ENCODE data around the gene CKS2.
"Not testable (repeated sequence)": the region's sequence is repeated elsewhere in the genome, so short reads cannot be mapped to it uniquely, and the experiment has no call there.

CKS2 gene

GRCh38 chr9:89309608-89310474, 1.2 kb upstream of the CKS2 start:
- no peak for DNase-seq (ENCODE audit: extremely low read depth in 1 of 2, low read depth in 1 of 2)

- no peak for DNase-seq (ENCODE audit: extremely low read depth in 1 of 2, low read depth in 1 of 2)
Observed at GRCh38 chr9:89311346-89312221, 589 bp downstream of the CKS2 start.

GRCh38 chr9:89312222-89312571, 1.2 kb downstream of the CKS2 start:
- DNase-seq (ENCODE audit: extremely low read depth in 1 of 2, low read depth in 1 of 2) = no peak

GRCh38 chr9:89313842-89314241, 2.8 kb downstream of the CKS2 start:
- no peak for DNase-seq (ENCODE audit: extremely low read depth in 1 of 2, low read depth in 1 of 2)

DNA sequence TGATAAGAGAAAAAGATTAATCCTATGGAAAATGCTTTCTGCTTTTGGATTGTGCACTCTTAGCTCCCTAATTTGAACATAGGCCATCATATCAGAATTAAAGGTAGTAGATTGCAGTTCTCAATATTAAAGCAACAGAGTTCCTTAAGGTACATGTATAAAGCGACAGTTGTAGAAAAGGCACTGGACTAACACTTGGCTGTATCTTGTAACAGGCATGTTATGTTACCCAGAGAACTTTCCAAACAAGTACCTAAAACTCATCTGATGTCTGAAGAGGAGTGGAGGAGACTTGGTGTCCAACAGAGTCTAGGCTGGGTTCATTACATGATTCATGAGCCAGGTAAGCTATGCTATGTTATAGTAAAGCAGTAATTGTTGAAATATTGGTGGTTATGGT, 4.0 kb downstream of the CKS2 start:
- DNase-seq (ENCODE audit: extremely low read depth in 1 of 2, low read depth in 1 of 2) = no peak

- no peak for DNase-seq (ENCODE audit: extremely low read depth in 1 of 2, low read depth in 1 of 2)
Observed at GRCh38 chr9:89315482-89315881, 4.5 kb downstream of the CKS2 start.

DNA sequence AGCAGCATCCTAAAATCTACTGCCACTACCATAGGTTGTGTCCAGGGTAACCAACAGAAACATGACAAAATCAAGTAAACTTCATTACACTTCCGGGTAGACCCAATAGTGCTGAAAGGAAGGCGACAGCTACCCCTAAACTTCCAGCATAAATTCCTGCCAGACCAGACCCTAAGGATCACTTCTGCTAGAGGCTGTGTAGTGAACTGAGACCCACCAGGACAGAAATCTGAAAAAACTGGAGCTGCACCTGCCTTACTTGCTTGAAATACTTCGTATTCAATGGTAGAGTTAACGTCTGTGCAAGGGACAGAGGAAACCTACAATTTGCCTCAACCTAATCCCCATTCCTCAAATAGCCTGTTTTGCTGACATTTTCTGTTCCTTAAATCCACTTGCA, 6.3 kb downstream of the CKS2 start:
- no peak for DNase-seq (ENCODE audit: extremely low read depth in 1 of 2, low read depth in 1 of 2)

DNA sequence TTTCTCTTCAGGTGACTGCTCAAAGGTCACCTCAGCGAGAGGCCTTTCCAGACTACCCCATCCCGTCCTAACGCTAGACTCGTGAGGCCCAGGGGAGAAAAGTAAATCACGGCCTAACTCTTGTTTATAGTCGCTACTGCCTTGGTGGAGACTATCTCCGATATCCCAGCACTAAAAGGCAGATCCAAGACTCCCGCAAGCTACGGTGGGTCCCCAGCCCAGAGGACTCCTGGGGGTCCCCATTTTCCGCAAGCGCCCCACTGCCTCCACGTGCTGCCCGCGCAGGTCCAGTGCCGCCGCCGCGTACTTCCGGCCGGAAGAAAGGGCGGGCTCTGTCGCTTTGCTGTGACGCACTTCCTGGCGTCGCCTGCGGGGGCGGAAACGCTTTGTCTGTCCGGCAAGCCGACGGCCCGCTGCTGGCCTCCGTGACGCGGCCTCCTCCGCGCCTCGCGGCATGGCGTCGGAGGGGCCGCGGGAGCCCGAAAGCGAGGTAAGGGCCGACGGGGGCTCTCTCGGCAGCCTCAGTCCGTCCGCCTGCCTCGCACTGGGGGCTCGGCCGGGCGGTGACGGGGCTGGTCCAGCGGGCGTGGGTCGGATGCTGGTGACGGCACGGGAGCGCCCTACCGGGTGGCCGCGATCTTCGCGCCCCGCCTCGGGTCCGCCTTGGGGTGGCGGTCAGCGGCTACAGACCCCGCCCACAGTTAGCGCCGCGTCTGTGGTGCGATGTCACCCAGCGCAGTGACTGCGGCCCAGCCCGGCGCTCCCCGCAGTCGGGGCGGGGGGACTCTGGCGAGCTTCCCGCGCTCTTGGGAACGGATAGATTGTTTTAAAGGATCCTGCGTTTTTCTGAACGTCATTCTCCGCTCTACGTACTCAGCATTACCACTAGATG, 7.4 kb downstream of the CKS2 start, which contains the start of gene SECISBP2:
Gene SECISBP2 (plus strand): TSS at position 378 of the 892 bp plus-strand sequence. CDS start 77 bp downstream, at position 455.
- peak; percentile 82 to 92 for DNase-seq (ENCODE audit: extremely low read depth in 1 of 2, low read depth in 1 of 2)

DNA sequence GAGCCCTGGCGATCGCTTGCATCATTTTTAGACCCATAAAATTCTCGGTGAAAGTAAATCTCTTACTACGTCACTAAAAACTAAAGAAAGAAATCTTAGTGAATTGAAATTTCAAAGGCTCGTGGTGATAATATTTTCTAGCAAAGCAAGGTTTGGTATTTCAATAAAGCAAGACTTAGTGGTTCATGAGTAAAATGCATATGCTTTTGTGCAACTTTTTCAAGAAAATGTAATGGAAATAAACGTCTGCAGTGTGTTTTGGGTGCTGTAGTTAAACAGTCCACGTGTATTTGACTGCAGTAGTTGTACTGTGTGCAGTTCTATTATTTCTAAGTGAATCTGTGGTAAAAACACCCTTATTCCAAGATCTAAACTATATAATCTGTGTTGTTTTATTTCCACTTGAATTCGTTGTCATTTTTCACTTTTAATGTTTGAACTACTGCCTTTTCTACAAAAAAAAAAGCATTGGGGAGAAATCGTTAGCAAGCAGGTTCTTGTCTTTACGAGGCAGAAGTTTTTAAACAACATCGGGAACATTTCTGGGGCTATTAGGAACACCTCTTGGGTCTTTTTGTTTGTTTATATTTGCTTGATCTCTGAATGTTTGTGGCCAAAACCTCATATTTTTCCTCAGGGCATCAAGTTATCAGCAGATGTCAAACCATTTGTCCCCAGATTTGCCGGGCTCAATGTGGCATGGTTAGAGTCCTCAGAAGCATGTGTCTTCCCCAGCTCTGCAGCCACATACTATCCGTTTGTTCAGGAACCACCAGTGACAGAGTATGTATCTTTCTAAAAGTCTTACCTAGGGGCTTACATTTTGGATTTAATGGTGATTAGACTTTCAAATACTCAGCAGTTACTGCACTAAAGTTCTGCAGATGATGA, 8.3 kb downstream of the CKS2 start:
- DNase-seq (ENCODE audit: extremely low read depth in 1 of 2, low read depth in 1 of 2) = no peak

DNA sequence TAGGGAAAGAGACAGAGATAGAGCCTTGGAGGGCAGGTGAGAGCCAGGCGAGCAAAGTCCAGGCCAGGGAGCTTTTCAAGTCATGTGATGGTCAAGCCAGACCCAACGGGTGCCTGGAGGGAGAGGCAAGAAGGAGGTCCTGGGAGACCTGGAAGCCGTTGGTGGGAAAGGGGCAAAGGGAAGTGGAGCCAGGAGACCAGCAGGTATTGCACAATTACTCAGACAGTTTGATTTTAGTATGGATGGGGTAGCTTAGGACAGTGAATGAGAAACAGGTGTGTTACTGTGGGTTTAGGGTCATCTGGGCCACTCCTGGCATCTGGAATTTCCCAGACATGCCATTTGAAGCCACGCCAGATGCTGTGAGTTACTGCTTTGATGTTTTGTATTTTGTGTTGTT, 12.4 kb downstream of the CKS2 start:
- no peak for DNase-seq (ENCODE audit: extremely low read depth in 1 of 2, low read depth in 1 of 2)

DNA sequence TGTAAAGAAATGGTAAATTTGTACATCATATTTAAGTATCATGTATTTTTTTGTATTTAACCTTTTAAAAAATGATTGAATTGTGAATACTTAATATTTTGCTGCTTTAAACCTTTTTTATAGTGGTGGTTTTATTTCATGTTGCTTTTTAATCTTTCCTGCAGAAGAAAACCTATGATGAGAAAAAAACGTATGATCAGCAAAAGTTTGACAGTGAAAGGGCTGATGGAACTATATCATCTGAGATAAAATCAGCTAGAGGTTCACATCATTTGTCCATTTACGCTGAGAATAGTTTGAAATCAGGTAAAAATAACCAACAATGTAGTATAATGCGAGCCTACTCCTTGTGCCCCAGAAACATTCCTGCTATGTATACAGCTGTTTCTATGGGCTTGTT, 14.7 kb downstream of the CKS2 start:
- DNase-seq (ENCODE audit: extremely low read depth in 1 of 2, low read depth in 1 of 2) = no peak

GRCh38 chr9:89328064-89328463, 17.1 kb downstream of the CKS2 start:
- no peak for DNase-seq (ENCODE audit: extremely low read depth in 1 of 2, low read depth in 1 of 2)

DNA sequence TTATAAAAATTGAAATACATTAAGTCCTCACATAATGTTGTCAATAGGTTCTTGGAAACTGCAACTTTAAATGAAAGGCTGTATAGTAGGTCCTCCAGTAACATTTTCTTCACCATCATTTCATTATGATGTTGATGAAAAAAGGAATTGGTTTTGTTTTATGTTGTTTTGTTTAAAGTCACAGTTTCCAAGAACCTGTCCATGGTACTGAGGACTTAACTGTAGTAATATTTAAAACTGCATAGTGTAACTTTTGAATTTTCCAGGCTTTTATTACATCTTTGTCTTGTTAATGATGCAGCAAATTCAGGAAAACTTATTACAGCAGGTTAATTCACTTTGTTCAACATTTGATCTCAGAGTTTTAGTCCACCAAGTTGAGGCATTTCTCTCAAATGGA, 18.9 kb downstream of the CKS2 start:
- no peak for DNase-seq (ENCODE audit: extremely low read depth in 1 of 2, low read depth in 1 of 2)

DNA sequence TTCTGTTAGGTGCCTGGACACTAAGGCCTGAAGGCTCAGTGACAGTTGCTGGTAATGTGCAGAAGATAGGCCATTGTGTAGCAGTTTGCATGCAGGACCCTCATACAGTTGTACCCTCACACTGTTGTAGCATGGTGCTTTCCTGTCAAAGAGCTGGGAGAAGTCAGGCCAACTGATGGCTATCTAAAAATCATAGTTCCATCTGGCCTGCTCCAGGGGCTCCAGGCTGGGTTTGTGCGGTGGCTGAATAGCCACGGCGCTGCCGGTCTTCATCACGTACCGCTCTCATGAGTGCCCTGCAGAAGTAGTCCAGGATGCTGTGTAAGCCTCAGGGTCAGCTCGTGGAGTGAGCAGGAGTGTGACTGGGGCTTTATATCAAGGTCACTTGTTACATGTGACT, 19.5 kb downstream of the CKS2 start:
- DNase-seq (ENCODE audit: extremely low read depth in 1 of 2, low read depth in 1 of 2) = no peak

DNA sequence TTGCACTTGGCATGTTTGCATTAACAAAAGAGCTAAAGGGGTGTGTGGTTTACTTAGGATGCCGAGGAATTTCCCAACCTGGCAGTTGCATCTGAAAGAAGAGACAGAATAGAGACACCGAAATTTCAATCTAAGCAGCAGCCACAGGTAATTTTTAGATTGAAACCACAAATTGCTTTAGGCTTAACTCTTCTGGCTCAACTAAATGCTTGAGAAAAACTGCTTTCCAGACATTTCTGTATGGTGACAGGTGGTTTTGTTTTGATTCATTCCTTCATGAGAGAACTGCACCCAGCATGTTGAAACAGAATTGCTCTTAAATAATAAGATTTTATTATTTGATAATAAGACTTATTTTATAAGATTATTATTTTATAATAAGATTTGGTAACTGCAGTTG, 28.8 kb downstream of the CKS2 start:
- DNase-seq (ENCODE audit: extremely low read depth in 1 of 2, low read depth in 1 of 2) = no peak

DNA sequence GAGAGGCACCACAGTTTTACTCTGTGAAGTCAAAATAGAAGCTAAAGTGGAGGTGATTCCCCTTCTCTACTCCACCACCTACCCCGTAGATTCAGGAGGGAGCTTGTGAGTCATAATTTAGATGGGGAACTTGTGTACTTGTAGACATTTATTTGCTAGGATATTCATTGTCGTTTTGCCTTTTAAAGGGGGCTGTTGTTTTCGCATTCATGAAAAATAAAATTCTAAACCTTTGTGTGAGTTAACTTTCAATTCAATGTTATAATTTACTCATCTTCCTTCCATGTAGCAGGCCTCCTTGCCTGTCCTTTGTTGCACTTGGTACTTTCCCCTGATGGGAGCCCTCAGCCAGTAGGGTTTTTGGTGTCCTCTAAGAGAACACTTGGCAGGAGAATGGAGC, 29.3 kb downstream of the CKS2 start:
- DNase-seq (ENCODE audit: extremely low read depth in 1 of 2, low read depth in 1 of 2) = no peak

GRCh38 chr9:89342213-89342612, 31.2 kb downstream of the CKS2 start:
- DNase-seq (ENCODE audit: extremely low read depth in 1 of 2, low read depth in 1 of 2) = no peak

GRCh38 chr9:89342948-89343347, 32.0 kb downstream of the CKS2 start:
- no peak for DNase-seq (ENCODE audit: extremely low read depth in 1 of 2, low read depth in 1 of 2)

DNA sequence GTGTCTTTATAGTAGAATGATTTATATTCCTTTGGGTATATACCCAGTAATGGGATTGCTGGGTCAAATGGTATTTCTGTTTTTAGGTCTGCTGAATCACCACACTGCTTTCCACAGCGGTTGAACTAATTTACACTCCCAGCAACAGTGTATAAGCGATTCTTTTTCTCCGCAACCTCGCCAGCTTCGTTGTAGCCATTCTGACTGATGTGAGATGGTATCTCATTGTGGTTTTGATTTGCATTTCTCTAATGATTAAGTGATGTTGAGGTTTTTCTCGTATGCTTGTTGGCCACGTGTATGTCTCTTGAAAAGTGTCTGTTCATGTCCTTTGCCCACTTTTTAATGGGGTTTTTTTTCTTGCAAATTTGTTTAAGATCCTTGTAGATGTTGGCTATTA, 32.8 kb downstream of the CKS2 start:
- DNase-seq (ENCODE audit: extremely low read depth in 1 of 2, low read depth in 1 of 2) = not testable (repeated sequence)

DNA sequence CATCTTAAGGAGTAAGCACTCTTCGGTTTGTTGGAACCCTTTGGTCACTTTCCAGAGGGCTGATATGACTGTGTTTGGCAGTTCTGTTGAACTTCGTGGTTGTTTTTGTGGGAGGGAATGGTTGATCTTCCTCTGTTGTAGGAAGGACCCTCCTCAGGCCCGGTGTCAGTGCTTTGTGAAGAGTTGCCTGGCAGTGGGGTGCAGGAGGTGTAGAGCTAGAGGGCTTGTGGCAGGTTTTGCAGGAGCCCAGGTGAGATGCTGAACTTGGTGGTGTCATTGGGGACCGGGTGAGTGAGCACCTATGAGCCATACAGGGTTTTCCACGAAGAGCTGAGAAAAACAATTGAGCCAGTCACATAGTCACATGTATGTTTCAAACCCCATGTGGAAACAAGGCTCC, 34.5 kb downstream of the CKS2 start:
- no peak for DNase-seq (ENCODE audit: extremely low read depth in 1 of 2, low read depth in 1 of 2)

Measured in activated CD8-positive, alpha-beta memory T cell treated with anti-CD3 and anti-CD28 coated beads for 1 hour (primary cell).